GM12865 (cell line): ENCODE measurements around the gene APCDD1L.

Experiments used
- DNase-seq: peaks from one replicate; pipeline ENCODE4 v3.0.0; 2010; ENCODE audit warnings: low read depth
- H3K4me3 ChIP-seq: 2 replicates; pipeline ENCODE4 v1.5.1; 2011; ENCODE audit warnings: mild to moderate bottlenecking, low read depth, low read length, control low read depth
- CTCF ChIP-seq: IDR thresholded peaks from 2 replicates; pipeline ENCODE4 v1.5.1; 2011; ENCODE audit warnings: low read length, control low read depth, low read depth, inconsistent platforms; ENCODE audit not compliant: insufficient read depth; ENCODE audit errors: missing control alignments

APCDD1L gene

GRCh38 chr20:58536289-58536688 lies 21.1 kb upstream of the APCDD1L start:
- DNase-seq = no peak
- no peak overlapping the region for H3K4me3 ChIP-seq
- TF ChIP-seq CTCF = no peak

GRCh38 chr20:58531657-58532056 lies 16.5 kb upstream of the APCDD1L start:
- TF ChIP-seq CTCF = no peak
- DNase-seq = no peak
- no peak overlapping the region for H3K4me3 ChIP-seq

- no peak for TF ChIP-seq CTCF
- no peak for DNase-seq
- H3K4me3 ChIP-seq = no peak overlapping the region
These were observed 15.9 kb upstream of the APCDD1L start for GRCh38 chr20:58531063-58531462.

- no peak for TF ChIP-seq CTCF
- no peak overlapping the region for H3K4me3 ChIP-seq
- DNase-seq = no peak
These were observed 13.2 kb upstream of the APCDD1L start for GRCh38 chr20:58528412-58528811.

- no peak for TF ChIP-seq CTCF
- no peak overlapping the region for H3K4me3 ChIP-seq
- DNase-seq = no peak
These were observed 11.2 kb upstream of the APCDD1L start for GRCh38 chr20:58526411-58526810.

GRCh38 chr20:58524814-58525213 lies 9.6 kb upstream of the APCDD1L start:
- DNase-seq = no peak
- no peak overlapping the region for H3K4me3 ChIP-seq
- TF ChIP-seq CTCF = no peak

- DNase-seq = no peak
- TF ChIP-seq CTCF = no peak
- no peak overlapping the region for H3K4me3 ChIP-seq
These were observed 8.7 kb upstream of the APCDD1L start for GRCh38 chr20:58523971-58524315.
